Stimulated activated CD8-positive, alpha-beta memory T cell treated with anti-CD3 and anti-CD28 coated beads, Interleukin-15, amount 100 ng/mL, for 24 hours (primary cell): ENCODE measurements around the gene SSBP3.

Experiments used
- DNase-seq: peaks from one replicate; pipeline ENCODE4 v3.0.0-alpha.2; 2020; ENCODE audit warnings: low read depth

SSBP3 gene

GRCh38 chr1:54176621-54177327 is 229.4 kb downstream of the SSBP3 start:
- DNase-seq: no peak
